GM21825 (cell line): ENCODE data around the gene KMT5C.

ENCODE experiments used
- ATAC-seq: cut with Tn5 transposase; IDR thresholded peaks from one replicate; pipeline ENCODE4 v1.9.1; 2021; ENCODE audit warnings: mild to moderate bottlenecking, moderate library complexity; ENCODE audit not compliant: unreplicated experiment

KMT5C gene

GRCh38 chr19:55339105-55339888 lies at the start of gene KMT5C:
KMT5C (plus strand) TSS chr19:55339876; CDS start chr19:55341937, 2,061 bp downstream.
- peak; percentile 72 for ATAC-seq

- ATAC-seq: no peak
Observed at GRCh38 chr19:55297267-55297666, 42.4 kb upstream of the KMT5C start.

- ATAC-seq: no peak
Observed at GRCh38 chr19:55299991-55300390, 39.7 kb upstream of the KMT5C start.

GRCh38 chr19:55300886-55301458 lies 38.7 kb upstream of the KMT5C start:
- ATAC-seq: no peak

- ATAC-seq: peak; percentile 58
Observed at GRCh38 chr19:55301459-55302317, 38.0 kb upstream of the KMT5C start.

GRCh38 chr19:55302318-55302703 lies 37.4 kb upstream of the KMT5C start:
- no peak for ATAC-seq

GRCh38 chr19:55303477-55303876 lies 36.2 kb upstream of the KMT5C start:
- no peak for ATAC-seq

GRCh38 chr19:55304279-55304978 lies 35.2 kb upstream of the KMT5C start:
- ATAC-seq: no peak

- no peak for ATAC-seq
Observed at GRCh38 chr19:55304980-55305379, 34.7 kb upstream of the KMT5C start.

GRCh38 chr19:55305491-55305890 lies 34.2 kb upstream of the KMT5C start:
- ATAC-seq: no peak

GRCh38 chr19:55305983-55306562 lies 33.6 kb upstream of the KMT5C start:
- ATAC-seq: no peak

GRCh38 chr19:55306712-55307111 lies 33.0 kb upstream of the KMT5C start:
- no peak for ATAC-seq

GRCh38 chr19:55308281-55308680 lies 31.4 kb upstream of the KMT5C start:
- ATAC-seq: no peak

GRCh38 chr19:55309448-55309847 lies 30.2 kb upstream of the KMT5C start:
- no peak for ATAC-seq

- ATAC-seq: no peak
Observed at GRCh38 chr19:55310498-55310897, 29.2 kb upstream of the KMT5C start.

- no peak for ATAC-seq
Observed at GRCh38 chr19:55311397-55311796, 28.3 kb upstream of the KMT5C start.

- ATAC-seq: no peak
Observed at GRCh38 chr19:55311797-55312196, 27.9 kb upstream of the KMT5C start.

GRCh38 chr19:55312621-55313512 lies 26.8 kb upstream of the KMT5C start:
- ATAC-seq: no peak

GRCh38 chr19:55314396-55314795 lies 25.3 kb upstream of the KMT5C start:
- ATAC-seq: no peak
